ENCODE results near the gene HPS4.
"Not testable (repeated sequence)": the region's sequence is repeated elsewhere in the genome, so short reads cannot be mapped to it uniquely, and the experiment has no call there.

HPS4 gene

DNA sequence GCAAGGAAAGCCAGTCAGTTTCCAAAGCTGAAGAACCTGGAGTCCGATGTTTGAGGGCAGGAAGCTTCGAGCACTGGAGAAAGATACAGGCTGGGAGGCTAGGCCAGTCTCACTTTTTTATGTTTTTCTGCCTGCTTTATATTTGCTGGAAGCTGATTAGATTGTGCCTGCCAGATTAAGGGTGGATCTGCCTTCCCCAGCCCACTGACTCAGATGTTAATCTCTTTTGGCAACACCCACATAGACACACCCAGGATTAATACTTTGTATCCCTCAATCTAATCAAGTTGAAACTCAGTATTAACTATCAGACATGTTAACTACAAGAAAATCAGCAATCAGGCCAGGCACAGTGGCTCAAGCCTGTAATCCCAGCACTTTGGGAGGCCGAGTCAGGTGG is 44.8 kb downstream of the HPS4 start:
- not testable (repeated sequence) for DNase-seq

GRCh38 chr22:26437694-26438392 is 45.7 kb downstream of the HPS4 start:
- no peak for DNase-seq

DNA sequence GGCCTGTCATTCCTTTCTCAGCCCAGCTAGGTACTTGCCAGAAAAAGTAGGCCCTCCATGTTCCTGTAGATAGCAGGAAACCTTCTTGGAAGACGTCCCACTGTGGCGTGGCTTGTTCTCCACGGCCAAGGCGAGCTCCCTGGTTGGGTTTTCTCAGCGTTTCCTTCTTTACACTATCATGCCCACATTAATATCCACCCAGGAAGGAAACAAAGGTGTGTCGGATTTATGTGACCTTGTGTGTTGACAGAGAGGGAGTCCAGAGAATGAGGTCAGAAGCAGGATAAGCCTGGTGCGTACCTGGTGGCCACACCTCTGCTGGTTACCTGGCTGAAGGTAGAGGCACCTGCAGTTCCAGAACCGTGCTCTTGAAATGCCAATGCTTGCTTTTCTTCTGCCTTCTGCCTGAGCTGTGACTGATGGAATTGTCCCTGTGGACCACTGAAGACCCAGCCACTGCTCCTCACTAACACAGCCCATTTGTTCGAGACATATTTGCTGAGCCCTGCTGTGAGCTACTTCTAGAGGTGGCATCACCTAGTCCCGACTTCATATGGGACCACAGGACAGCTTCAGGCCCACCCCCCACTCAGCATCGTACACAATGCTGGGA is 46.6 kb downstream of the HPS4 start:
- DNase-seq, result no peak

GRCh38 chr22:26435327-26436093 is 48.1 kb downstream of the HPS4 start:
- DNase-seq, result no peak

DNA sequence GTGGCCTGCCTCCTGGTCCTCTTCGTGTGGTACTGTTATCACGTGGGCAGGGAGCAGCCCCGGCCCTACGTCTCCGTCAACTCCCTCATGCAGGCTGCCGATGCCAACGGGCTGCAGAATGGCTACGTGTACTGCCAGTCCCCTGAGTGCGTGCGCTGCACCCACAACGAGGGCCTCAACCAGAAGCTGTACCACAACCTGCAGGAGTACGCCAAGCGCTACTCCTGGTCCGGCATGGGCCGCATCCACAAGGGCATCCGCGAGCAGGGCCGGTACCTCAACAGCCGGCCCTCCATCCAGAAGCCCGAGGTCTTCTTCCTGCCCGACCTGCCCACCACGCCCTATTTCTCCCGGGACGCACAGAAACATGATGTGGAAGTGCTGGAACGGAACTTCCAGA is 49.8 kb downstream of the HPS4 start:
- DNase-seq, result no peak

GRCh38 chr22:26432619-26433311 is 50.8 kb downstream of the HPS4 start:
- DNase-seq, result no peak

- no peak for DNase-seq
Observed at GRCh38 chr22:26431261-26431995, 52.2 kb downstream of the HPS4 start.

- DNase-seq, result no peak
Observed at GRCh38 chr22:26430600-26430999, 53.0 kb downstream of the HPS4 start.

DNA sequence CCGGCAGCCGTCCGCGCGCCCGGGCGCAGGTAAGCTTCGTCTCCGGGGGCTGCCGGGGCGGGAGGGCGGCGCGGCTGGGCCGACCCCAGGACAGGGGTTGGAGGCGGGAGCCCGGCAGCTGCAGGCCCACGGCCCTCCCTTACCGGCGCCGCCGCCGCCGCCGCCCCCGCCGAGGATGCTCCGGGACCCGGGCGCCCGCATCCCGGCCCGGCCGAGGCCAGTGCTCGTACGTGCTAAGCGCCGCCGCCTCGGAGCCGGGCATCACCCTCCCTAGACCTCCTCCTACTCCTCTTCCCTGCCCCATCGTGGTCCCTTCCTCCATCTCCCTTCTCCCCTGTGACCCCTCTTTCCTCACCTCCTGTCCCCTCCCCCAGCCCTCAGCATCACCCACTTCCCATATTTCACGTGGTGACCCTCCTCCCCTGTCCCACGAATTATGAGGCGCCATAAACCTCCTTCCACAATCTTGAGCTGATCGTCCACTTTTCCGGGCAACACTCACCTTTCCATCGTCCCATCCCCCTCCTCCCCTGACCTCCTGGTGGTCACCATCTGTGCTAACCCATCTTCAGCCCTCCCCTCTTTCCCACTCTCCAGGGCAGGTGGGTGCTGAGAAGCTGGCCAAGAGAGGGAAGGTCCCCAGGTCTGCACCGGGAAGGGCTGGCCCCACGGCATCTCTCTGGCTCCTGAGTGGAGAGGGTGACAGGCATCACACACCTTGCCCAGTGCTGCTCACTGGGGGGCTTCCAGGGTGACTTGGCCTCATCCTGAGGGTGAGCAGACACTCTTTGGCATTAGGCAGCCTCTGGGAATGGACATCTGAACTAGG is 53.9 kb downstream of the HPS4 start:
- DNase-seq, result no peak

GRCh38 chr22:26428515-26429457 is 54.8 kb downstream of the HPS4 start, which contains the start of gene ASPHD2:
Gene ASPHD2, plus strand, starts transcription at chr22:26429260. Its CDS starts 4,356 bp downstream, at chr22:26433616.
- DNase-seq, result peak; percentile 76

- DNase-seq, result no peak
Observed at GRCh38 chr22:26426924-26427323, 56.7 kb downstream of the HPS4 start.

DNA sequence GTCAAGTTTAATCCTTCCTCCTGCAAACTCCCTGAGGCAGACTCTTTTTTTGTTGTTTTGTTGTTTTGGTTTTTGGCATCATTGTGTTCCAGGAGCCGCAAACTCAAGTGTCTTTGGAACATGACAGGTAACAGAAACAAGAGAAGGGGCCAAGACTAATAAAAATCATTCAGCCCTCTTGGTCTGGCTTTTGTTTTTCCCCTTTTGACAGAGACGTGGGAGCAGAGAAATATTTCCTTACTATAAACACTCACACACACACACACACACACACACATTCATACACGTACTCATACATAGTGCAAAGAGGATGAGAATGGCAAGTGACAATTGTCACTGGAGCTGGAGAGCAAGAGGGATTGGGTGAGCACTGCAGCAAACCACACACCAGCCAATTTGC is 65.0 kb downstream of the HPS4 start:
- no peak for DNase-seq

DNA sequence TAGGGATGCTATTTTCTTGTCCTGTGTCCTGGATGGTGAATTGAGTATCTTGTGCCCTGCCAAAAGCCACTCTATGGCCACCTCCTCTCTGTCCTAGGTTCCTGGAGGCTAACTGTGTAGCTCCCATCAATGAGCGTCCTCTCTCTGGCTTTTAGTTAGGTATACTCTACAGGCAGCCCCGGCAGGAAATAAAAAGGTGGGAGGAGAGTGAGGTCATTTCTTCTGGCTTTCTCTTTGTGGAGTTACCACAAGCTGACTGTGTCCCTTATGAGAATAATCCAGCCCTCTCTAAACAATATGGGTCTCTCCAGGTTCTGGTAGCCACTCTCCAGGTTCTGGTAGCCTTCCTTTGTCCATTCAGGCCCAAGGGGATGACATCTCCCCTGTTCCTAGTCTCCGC is 66.2 kb downstream of the HPS4 start:
- DNase-seq, result no peak

DNA sequence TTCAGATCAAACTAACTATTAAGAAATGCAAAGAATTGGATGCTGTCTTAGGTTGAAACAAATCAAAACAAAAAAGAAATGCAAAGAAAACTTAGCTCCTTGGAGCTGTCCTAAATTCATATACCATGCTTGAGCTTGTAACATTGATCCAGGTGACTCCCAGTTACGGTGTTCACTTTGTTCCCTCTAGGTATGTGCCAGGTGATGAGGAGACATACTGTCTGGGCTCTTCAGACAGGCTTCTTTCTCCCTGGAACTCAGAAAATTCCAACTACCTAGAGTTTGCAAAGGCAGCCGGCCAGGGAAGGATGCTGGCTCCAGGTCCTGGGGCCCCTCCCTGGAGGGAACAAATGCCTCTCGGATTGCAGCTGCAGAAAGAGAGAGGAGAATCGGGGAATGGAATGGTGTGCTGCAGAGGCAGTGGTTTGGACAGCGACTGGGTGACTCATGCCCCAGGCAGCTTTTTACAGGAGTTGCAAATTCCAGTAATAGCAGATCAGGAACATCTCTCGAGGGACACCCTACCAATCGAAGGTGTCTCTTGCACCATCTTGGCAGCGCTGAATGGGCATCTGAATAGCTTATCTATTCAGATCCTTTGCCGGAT is 66.8 kb downstream of the HPS4 start:
- DNase-seq, result no peak

DNA sequence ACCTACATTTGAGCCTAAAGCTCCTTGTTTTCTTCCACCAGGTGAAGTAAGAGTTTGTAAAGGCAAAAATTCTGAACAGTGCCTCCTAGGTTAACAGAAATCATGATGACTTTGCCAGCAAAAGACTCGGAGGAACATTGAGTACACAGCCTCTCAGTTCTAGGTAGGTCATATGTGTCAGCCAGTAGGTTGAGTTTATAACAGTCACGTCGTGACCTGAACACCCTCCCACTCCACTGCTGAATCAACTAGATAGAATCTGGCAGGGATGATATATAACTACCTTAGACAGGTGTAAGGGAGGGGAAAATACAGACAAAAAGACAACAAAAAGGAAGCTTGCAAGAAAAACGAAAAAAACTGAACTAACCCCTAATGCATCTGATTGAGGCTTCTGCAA is 67.3 kb downstream of the HPS4 start:
- DNase-seq, result no peak

GRCh38 chr22:26414347-26414746 is 69.2 kb downstream of the HPS4 start:
- no peak for DNase-seq

DNA sequence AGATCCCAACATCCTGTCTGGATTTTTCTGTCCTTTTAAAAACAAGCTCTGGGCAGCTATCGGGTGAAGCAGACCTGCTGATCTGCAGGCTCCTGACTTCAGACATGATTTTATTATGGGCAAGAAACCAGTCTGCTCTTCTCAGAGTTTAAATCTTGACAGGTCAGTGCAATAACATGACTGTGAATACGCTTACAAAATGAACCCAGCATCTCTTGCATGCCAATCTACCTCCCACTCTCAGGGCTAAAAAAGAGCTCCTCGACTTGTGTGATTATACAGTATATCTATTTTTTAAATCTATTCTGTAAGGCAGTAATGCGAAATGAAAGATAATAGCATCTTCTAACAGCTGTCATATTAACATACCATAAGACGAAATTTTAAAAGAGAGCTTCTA is 73.2 kb downstream of the HPS4 start:
- no peak for DNase-seq

DNA sequence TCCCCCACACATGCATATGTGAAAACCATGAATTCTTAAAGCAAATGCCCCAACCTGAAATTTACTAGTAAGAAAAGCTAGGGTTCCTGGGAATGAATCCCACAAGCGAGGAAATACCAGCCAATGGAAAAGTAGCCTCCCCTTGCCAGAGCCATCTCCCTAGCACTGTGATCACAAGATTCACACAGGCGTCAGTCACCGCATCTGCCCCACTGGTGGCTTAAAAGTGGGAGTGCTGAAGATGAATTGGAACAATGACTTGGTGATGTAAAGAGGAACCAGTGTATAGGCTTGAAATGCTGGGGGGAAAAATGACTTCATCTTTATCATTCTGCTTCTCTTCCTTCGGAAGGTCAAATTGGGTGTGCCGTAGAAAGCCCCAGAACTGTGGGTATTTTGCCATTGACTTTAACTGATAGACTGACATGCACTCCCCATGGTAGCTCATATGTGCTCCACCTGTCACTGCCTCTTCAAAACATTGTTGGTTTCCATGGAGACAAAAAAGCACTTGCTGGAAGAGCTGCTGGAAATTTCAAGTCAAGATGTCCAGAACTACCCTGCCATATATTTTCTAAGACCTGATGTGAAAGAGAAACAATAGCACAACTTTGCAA is 73.8 kb downstream of the HPS4 start:
- DNase-seq, result no peak

GRCh38 chr22:26408562-26409220 is 74.9 kb downstream of the HPS4 start:
- not testable (repeated sequence) for DNase-seq
